SK-N-SH (cell line): Measurements from ENCODE around the gene SLC6A11.

Experiments
- FOSL2 ChIP-seq: IDR thresholded peaks from 2 replicates; pipeline ENCODE4 v1.4.0; 2012; ENCODE audit warnings: low read depth, mild to moderate bottlenecking, moderate library complexity, borderline replicate concordance
- RAD21 ChIP-seq: IDR thresholded peaks from 2 replicates; pipeline ENCODE4 v1.6.1; 2012; ENCODE audit warnings: mild to moderate bottlenecking, low read length
- YY1 ChIP-seq: IDR thresholded peaks from 2 replicates; pipeline ENCODE4 v1.4.0; 2012; ENCODE audit warnings: low read depth, mild to moderate bottlenecking
- TF ChIP-seq, protein P1 (sequence below): fragments of 200-600 bp; sonication (generic); IDR thresholded peaks from 2 replicates; pipeline ENCODE4 v1.6.1; 2017; ENCODE audit warnings: antibody characterized with exemption, mild to moderate bottlenecking, moderate library complexity

DNA sequence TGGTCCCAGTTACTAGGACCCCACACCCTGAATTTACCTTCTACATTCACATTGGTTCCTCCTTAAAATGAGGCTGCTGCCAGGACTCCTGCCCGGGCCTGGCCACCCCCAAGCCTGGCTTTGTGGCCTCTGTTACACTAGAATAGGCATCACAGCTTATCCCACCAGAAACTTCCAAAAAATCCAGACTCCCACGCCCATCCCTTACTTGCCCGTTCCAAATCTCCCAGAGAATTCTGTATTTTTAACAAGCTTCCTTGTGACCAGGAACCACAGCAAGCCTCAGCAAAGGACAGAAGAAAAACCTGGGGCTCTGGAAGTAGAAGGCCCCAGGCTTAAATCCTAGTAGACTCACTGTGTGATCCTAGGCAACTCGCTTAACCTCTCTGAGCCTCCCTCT is 140.5 kb downstream of the SLC6A11 start:
- TF ChIP-seq YY1 (no peak), FOSL2 (no peak), RAD21 (no peak)
- TF ChIP-seq, protein P1, sequence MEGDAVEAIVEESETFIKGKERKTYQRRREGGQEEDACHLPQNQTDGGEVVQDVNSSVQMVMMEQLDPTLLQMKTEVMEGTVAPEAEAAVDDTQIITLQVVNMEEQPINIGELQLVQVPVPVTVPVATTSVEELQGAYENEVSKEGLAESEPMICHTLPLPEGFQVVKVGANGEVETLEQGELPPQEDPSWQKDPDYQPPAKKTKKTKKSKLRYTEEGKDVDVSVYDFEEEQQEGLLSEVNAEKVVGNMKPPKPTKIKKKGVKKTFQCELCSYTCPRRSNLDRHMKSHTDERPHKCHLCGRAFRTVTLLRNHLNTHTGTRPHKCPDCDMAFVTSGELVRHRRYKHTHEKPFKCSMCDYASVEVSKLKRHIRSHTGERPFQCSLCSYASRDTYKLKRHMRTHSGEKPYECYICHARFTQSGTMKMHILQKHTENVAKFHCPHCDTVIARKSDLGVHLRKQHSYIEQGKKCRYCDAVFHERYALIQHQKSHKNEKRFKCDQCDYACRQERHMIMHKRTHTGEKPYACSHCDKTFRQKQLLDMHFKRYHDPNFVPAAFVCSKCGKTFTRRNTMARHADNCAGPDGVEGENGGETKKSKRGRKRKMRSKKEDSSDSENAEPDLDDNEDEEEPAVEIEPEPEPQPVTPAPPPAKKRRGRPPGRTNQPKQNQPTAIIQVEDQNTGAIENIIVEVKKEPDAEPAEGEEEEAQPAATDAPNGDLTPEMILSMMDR, result no peak
